ENCODE measurements around the gene MKNK2.

The MKNK2 gene

GRCh38 chr19:2045501-2046045, 5.5 kb downstream of the MKNK2 start:
- Histone ChIP-seq H3K36me3 (peaks cover 91% of the 10 kb centered on the region), H3K27ac (peak overlapping the region; percentile 97), H3K4me3 (ENCODE audit: low read depth in 1 of 2, low read length in 1 of 2) (no peak overlapping the region), H3K27me3 (no peaks in the 10 kb centered on the region), H3K9me3 (no peaks in the 10 kb centered on the region), H3K4me1 (ENCODE audit: control insufficient read depth in 1 of 2, insufficient read depth in 1 of 2, low read depth in 1 of 2, low read length in 1 of 2) (peaks cover 70 to 85% of the 10 kb centered on the region in 2 experiments)
- no peak for TF ChIP-seq CTCF (IDR thresholded peaks at IDR 0.05)

- Histone ChIP-seq H3K9me3 (no peaks in the 10 kb centered on the region), H3K4me3 (ENCODE audit: low read depth in 1 of 2, low read length in 1 of 2) (no peak overlapping the region), H3K27me3 (no peaks in the 10 kb centered on the region), H3K36me3 (peaks cover 98% of the 10 kb centered on the region), H3K4me1 (ENCODE audit: control insufficient read depth in 1 of 2, insufficient read depth in 1 of 2, low read depth in 1 of 2, low read length in 1 of 2) (peaks cover 70 to 85% of the 10 kb centered on the region in 2 experiments), H3K27ac (peak overlapping the region; percentile 97)
- no peak for TF ChIP-seq CTCF (IDR thresholded peaks at IDR 0.05)
These were observed 6.1 kb downstream of the MKNK2 start for GRCh38 chr19:2044709-2045500.

- Histone ChIP-seq H3K27me3 (no peaks in the 10 kb centered on the region), H3K4me1 (ENCODE audit: control insufficient read depth in 1 of 2, insufficient read depth in 1 of 2, low read depth in 1 of 2, low read length in 1 of 2) (peaks cover 64 to 78% of the 10 kb centered on the region in 2 experiments), H3K9me3 (no peaks in the 10 kb centered on the region), H3K36me3 (peaks cover 99% of the 10 kb centered on the region), H3K4me3 (ENCODE audit: low read depth in 1 of 2, low read length in 1 of 2) (no peak overlapping the region), H3K27ac (peak overlapping the region; percentile 97)
- no peak for TF ChIP-seq CTCF (IDR thresholded peaks at IDR 0.05)
These were observed 6.9 kb downstream of the MKNK2 start for GRCh38 chr19:2043961-2044708.

- TF ChIP-seq CTCF (IDR thresholded peaks at IDR 0.05) = no peak
- H3K4me3 ChIP-seq (ENCODE audit: low read depth in 1 of 2, low read length in 1 of 2) = peak overlapping the region; percentile 67 to 71
- peak overlapping the region; percentile 97 for H3K27ac ChIP-seq
- no peaks in the 10 kb centered on the region for H3K9me3 ChIP-seq
- no peaks in the 10 kb centered on the region for H3K27me3 ChIP-seq
- peaks cover 99% of the 10 kb centered on the region for H3K36me3 ChIP-seq
- H3K4me1 ChIP-seq (ENCODE audit: control insufficient read depth in 1 of 2, insufficient read depth in 1 of 2, low read depth in 1 of 2, low read length in 1 of 2) = peaks cover 55 to 69% of the 10 kb centered on the region in 2 experiments
These were observed 7.8 kb downstream of the MKNK2 start for GRCh38 chr19:2043251-2043641.

- Histone ChIP-seq H3K4me3 (ENCODE audit: low read depth in 1 of 2, low read length in 1 of 2) (peak overlapping the region; percentile 67 to 71), H3K27me3 (no peaks in the 10 kb centered on the region), H3K4me1 (ENCODE audit: control insufficient read depth in 1 of 2, insufficient read depth in 1 of 2, low read depth in 1 of 2, low read length in 1 of 2) (peaks cover 50 to 63% of the 10 kb centered on the region in 2 experiments), H3K36me3 (peaks cover 99% of the 10 kb centered on the region), H3K27ac (peak overlapping the region; percentile 97), H3K9me3 (no peaks in the 10 kb centered on the region)
- TF ChIP-seq CTCF (IDR thresholded peaks at IDR 0.05) = no peak
These were observed 8.4 kb downstream of the MKNK2 start for GRCh38 chr19:2042485-2043250.

Data from neutrophil (primary cell).